Mononuclear cell (primary cell): ENCODE data around the gene FTSJ3. TPM values are rescaled to one million over a fixed set of nuclear protein-coding genes. Genes with fewer than 3 reads are reported as not detected.

Experiments used
- total RNA-seq: library from RNA; depleted of rRNA; stranded (reverse); fragments of >200 nt; gene quantifications from one replicate; pipeline ENCODE4 v1.2.3, GENCODE V29; 2012

The FTSJ3 gene
- total RNA-seq, 1 donor = 13.2 TPM

Other genes with a start within 250 kb of the FTSJ3 start
- 15.3 TPM for gene TACO1, start 226.8 kb downstream of the FTSJ3 start, total RNA-seq
- gene MAP3K3, start 205.2 kb downstream of the FTSJ3 start, total RNA-seq = 120 TPM
- gene LIMD2, start 127.5 kb downstream of the FTSJ3 start, total RNA-seq = 274 TPM
- gene STRADA, start 85.9 kb downstream of the FTSJ3 start, total RNA-seq = 37.7 TPM
- 38.9 TPM for gene CCDC47, start 54.1 kb downstream of the FTSJ3 start, total RNA-seq
- 112 TPM for gene DDX42, start 53.5 kb downstream of the FTSJ3 start, total RNA-seq
- gene PSMC5, start 232 bp downstream of the FTSJ3 start, total RNA-seq = 15.3 TPM
- 56.0 TPM for gene SMARCD2, start 15.0 kb upstream of the FTSJ3 start, total RNA-seq
- gene CSH2, start 46.0 kb upstream of the FTSJ3 start, total RNA-seq = 0.10 TPM
- gene GH2, start 54.3 kb upstream of the FTSJ3 start, total RNA-seq = not detected
- gene CSH1, start 68.9 kb upstream of the FTSJ3 start, total RNA-seq = not detected
- not detected for gene CSHL1, start 83.6 kb upstream of the FTSJ3 start, total RNA-seq
- gene GH1, start 91.2 kb upstream of the FTSJ3 start, total RNA-seq = not detected
- gene CD79B, start 104.7 kb upstream of the FTSJ3 start, total RNA-seq = 26.0 TPM
- under 0.01 TPM for gene SCN4A, start 145.3 kb upstream of the FTSJ3 start, total RNA-seq
- 0.21 TPM for gene PRR29, start 170.7 kb upstream of the FTSJ3 start, total RNA-seq
- gene ICAM2, start 193.0 kb upstream of the FTSJ3 start, total RNA-seq = 40.1 TPM